ENCODE data around the gene AQP7. TPM values are rescaled to one million over a fixed set of nuclear protein-coding genes. Genes with fewer than 3 reads are reported as not detected.

AQP7 gene
- total RNA-seq, 1 donor from 2014 or later, result not detected

GRCh38 chr9:33416996-33417395, 14.6 kb upstream of the AQP7 start:
- TF ChIP-seq CTCF (IDR thresholded peaks at IDR 0.05; ENCODE audit: insufficient read depth, low read length, poor library complexity, severe bottlenecking), result no peak
- H3K27me3 ChIP-seq (ENCODE audit: control insufficient read depth, insufficient read depth, low read length), result peaks cover 4% of the 10 kb centered on the region

DNA sequence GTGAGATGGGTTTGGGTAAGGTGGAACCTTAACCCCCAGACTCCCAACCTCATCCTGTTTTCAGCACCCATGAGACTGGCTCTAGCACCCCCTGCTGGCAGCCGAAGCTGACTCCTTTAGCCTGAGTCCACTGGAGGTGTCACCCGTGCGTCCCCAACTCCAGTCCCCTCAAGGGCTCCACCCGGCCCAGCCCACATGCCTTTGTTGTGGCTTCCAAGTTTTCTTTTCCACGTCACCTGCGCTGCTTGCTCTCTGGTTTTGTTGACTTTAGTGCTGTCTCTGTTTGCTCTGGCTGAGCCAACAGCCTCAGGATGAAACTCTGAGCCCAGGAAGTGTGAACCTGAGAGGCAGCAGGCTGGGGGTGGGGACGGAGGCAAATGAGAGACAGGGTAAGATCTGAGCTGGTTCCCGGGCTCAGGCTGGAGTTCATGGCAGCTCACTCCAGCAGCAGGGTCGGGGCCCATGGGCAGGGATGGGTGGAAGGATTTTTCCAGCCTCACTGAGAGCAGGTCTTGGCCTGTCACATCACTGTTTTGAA, 13.2 kb upstream of the AQP7 start:
- Histone ChIP-seq H3K4me3 (ENCODE audit: low read depth, low read length) (no peak overlapping the region), H3K27me3 (ENCODE audit: control insufficient read depth, insufficient read depth, low read length) (peaks cover 4% of the 10 kb centered on the region), H3K36me3 (ENCODE audit: control insufficient read depth, insufficient read depth, low read length) (no peaks in the 10 kb centered on the region)
- peak; percentile 74 for TF ChIP-seq CTCF (IDR thresholded peaks at IDR 0.05; ENCODE audit: insufficient read depth, low read length, poor library complexity, severe bottlenecking)
- no peak for DNase-seq (ENCODE audit: low read depth)

More at GRCh38 chr9:33416996-33417395, 14.6 kb upstream of the AQP7 start:
- no peak for DNase-seq (ENCODE audit: low read depth)
- no peaks in the 10 kb centered on the region for H3K36me3 ChIP-seq (ENCODE audit: control insufficient read depth, insufficient read depth, low read length)
- H3K4me3 ChIP-seq (ENCODE audit: low read depth, low read length), result no peak overlapping the region

DNA sequence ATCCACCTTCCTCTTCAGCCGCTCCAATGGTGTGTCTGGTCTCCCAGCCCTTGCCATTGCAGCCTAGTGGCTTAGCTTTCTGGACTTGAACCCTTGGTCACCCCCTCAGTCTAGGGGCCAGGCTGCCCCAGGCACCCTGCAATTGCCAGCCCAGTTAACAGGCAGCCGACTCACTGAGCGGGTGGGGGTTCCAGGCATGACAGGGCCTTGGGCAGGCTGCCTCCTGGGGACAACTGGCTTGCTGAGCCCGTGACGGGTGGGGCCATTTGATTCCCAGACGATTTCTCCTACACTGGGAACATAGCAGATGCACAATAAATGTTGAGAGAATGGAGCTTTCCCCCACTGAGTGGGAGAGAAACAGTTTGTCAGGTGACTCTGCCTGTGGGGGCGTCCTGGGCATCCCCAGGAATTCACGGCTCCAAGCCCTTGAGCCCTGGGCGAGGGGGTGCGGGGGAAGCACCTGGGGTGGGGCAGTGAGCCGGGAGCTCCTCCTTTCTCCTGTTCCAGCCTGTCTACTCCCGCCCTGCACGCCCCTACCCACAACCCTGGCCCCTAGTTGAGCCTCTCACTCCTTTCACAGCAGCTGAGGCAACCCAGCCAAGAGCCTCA, 12.6 kb upstream of the AQP7 start:
- H3K36me3 ChIP-seq (ENCODE audit: control insufficient read depth, insufficient read depth, low read length), result no peaks in the 10 kb centered on the region
- no peak for DNase-seq (ENCODE audit: low read depth)
- peaks cover 4% of the 10 kb centered on the region for H3K27me3 ChIP-seq (ENCODE audit: control insufficient read depth, insufficient read depth, low read length)
- H3K4me3 ChIP-seq (ENCODE audit: low read depth, low read length), result no peak overlapping the region
- no peak for TF ChIP-seq CTCF (IDR thresholded peaks at IDR 0.05; ENCODE audit: insufficient read depth, low read length, poor library complexity, severe bottlenecking)

GRCh38 chr9:33414268-33414667, 11.9 kb upstream of the AQP7 start:
- Histone ChIP-seq H3K36me3 (ENCODE audit: control insufficient read depth, insufficient read depth, low read length) (no peaks in the 10 kb centered on the region), H3K27me3 (ENCODE audit: control insufficient read depth, insufficient read depth, low read length) (peaks cover 4% of the 10 kb centered on the region), H3K4me3 (ENCODE audit: low read depth, low read length) (no peak overlapping the region)
- TF ChIP-seq CTCF (IDR thresholded peaks at IDR 0.05; ENCODE audit: insufficient read depth, low read length, poor library complexity, severe bottlenecking), result no peak
- DNase-seq (ENCODE audit: low read depth), result no peak

DNA sequence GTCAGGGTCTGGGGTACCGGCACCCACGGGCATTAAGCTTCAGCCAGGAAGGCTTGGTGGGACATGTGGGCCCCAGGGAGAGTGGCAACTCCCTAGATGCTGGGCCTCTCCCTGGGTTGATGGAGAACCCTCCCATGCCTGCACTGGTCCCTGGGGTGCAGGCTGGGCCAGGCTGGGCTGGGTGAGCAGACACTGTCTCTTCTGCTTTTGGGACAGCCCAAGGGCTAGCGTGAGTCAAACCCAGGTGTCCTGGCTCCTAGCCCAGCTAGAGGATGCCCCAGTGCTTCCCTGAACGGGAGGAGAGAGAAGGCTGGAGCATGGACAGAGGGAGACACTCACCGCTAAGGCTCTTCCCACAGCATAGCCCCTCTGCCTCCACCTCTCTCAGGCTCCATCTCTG, 5.7 kb upstream of the AQP7 start:
- TF ChIP-seq CTCF (IDR thresholded peaks at IDR 0.05; ENCODE audit: insufficient read depth, low read length, poor library complexity, severe bottlenecking), result no peak
- DNase-seq (ENCODE audit: low read depth), result no peak
- no peak overlapping the region for H3K4me3 ChIP-seq (ENCODE audit: low read depth, low read length)
- H3K36me3 ChIP-seq (ENCODE audit: control insufficient read depth, insufficient read depth, low read length), result no peaks in the 10 kb centered on the region
- H3K27me3 ChIP-seq (ENCODE audit: control insufficient read depth, insufficient read depth, low read length), result no peaks in the 10 kb centered on the region

GRCh38 chr9:33407061-33407460, 4.7 kb upstream of the AQP7 start:
- H3K27me3 ChIP-seq (ENCODE audit: control insufficient read depth, insufficient read depth, low read length), result peaks cover 3% of the 10 kb centered on the region

More at GRCh38 chr9:33407061-33407460, 4.7 kb upstream of the AQP7 start:
- TF ChIP-seq CTCF (IDR thresholded peaks at IDR 0.05; ENCODE audit: insufficient read depth, low read length, poor library complexity, severe bottlenecking), result no peak
- no peak for DNase-seq (ENCODE audit: low read depth)
- Histone ChIP-seq H3K4me3 (ENCODE audit: low read depth, low read length) (no peak overlapping the region), H3K36me3 (ENCODE audit: control insufficient read depth, insufficient read depth, low read length) (no peaks in the 10 kb centered on the region)
